Measurements from ENCODE around the gene STAP2.
"Not testable (repeated sequence)": the region's sequence is repeated elsewhere in the genome, so short reads cannot be mapped to it uniquely, and the experiment has no call there.

STAP2 gene

GRCh38 chr19:4357095-4357797 lies 18.6 kb upstream of the STAP2 start:
- DNase-seq = no peak

DNA sequence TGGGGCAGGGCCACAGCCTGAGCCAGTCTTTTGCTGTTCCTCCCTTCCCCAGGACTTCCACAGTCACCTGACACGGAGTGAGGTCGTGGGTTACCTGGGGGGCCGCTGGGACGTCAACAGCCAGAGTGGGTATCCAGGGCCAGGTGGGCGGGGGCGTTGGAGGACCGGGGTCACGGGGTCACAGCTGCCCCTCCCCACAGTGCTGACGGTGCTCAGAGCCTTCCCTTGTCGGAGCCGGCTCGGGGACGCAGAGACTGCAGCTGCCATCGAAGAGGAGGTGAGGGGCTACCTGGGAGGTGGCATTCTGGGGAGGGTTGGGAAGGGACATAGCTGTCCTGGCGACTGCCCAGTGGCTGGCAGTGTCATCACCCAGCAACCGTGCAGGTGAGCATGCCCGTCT lies 16.3 kb upstream of the STAP2 start:
- no peak for DNase-seq

GRCh38 chr19:4354282-4354681 lies 15.7 kb upstream of the STAP2 start:
- DNase-seq = no peak

DNA sequence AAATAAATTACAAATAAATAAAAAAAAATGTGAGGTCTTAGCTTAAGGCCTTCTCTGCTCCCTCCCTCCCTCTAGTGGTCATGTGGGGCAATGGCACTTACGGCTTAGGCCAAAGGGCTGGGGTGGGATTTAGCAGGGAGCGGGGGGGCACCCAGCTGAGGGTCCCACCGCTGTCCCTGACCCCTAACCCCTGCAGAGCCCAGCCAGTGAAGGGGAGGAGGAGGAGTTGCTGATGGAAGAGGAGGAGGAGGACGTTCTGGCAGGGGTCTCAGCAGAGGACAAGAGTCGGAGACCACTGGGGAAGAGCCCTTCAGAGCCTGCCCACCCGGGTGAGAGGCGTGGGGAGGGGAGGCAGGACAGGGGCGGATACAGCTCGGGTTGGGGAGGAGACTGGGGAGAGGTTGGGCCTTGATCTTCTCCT lies 14.1 kb upstream of the STAP2 start:
- peak; percentile 10 for DNase-seq

- no peak for DNase-seq
These were observed 12.1 kb upstream of the STAP2 start for GRCh38 chr19:4350726-4351125.

GRCh38 chr19:4350111-4350510 lies 11.5 kb upstream of the STAP2 start:
- DNase-seq = no peak

DNA sequence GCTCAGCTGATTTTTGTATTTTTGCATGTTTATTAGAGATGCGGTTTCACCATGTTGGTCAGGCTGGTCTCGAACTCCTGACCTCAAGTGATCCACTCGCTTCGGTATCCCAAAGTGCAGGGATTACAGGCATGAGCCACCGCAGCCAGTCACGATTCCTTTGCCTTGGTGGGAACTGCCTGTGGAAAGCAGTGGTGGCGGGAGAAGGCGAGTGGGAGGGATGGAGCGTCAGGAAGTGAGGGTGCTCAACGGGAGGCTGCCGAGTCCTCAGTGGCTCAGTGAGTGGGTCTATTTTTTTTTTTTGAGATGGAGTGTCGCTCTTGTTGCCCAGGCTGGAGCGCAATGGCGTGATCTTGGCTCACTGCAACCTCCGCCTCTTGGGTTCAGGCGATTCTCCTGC lies 10.6 kb upstream of the STAP2 start:
- DNase-seq = not testable (repeated sequence)

GRCh38 chr19:4347521-4347920 lies 8.9 kb upstream of the STAP2 start:
- DNase-seq = no peak

GRCh38 chr19:4346020-4346383 lies 7.4 kb upstream of the STAP2 start:
- no peak for DNase-seq

GRCh38 chr19:4345342-4346019 lies 6.9 kb upstream of the STAP2 start:
- no peak for DNase-seq

DNA sequence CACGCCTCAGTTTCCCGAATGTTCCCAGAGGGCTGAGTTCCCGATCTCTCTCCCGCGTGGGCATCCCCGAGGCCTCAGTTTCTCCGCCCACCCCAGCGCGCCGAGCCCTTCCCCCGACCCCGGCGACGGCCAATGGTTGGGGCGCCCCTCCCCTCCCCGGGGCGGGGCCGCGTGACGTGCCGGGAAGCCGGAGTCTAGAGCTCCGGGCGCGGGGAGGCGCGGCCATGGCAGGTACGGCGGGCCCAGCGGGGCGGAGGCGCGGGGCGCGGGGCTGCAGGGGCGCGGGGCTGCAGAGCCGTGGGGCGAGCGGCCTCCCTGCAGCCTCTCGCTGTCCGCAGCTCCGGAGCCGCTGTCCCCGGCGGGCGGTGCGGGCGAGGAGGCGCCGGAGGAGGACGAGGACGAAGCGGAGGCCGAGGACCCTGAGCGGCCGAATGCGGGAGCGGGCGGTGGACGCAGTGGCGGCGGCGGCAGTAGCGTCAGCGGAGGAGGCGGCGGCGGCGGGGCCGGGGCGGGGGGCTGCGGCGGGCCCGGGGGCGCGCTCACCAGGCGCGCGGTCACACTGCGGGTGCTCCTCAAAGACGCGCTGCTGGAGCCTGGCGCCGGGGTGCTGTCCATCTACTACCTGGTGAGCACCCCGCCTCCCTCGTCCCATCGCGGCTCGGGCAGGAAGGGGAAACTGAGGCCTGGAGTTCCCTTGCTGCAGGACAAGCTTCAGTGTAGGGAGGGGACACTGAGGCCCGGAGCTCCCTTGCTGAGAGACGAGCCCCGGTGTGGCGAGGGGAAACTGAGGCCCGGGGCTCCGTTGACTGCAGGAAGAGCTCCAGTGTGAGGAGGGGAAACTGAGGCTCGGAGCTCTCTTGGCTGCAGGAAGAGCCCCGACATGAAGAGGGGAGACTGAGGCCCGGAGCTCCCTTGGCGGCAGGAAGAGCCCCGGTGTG lies 5.0 kb upstream of the STAP2 start, which contains the start of gene MPND:
TSS of gene MPND (plus strand) at position 193 of the 938 bp plus-strand sequence. CDS start at position 225, 32 bp downstream.
- DNase-seq = peak; percentile 79

GRCh38 chr19:4342615-4343369 lies 4.2 kb upstream of the STAP2 start:
- peak; percentile 99 for DNase-seq

DNA sequence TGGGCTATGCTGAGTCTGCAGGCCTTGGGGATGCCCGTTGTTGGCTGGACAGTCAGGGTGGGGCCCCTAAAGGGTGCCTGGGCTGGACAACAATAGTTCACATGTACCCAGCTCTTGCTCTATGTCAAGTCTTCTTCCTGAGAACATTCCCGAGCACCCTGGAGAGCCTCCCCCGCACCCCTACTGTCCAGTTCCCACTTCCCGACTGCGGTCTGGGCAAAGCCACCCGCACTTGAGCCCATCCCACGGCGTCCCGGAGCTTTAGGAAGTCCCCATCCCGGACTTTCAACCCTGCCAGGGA lies 3.6 kb upstream of the STAP2 start:
- DNase-seq = no peak

- no peak for DNase-seq
These were observed 654 bp downstream of the STAP2 start for GRCh38 chr19:4337906-4338440.

GRCh38 chr19:4334929-4335570 lies 3.6 kb downstream of the STAP2 start:
- DNase-seq = no peak

- DNase-seq = no peak
These were observed 8.8 kb downstream of the STAP2 start for GRCh38 chr19:4329858-4330257.

GRCh38 chr19:4328991-4329681 lies 9.5 kb downstream of the STAP2 start:
- not testable (repeated sequence) for DNase-seq

- DNase-seq = no peak
These were observed 10.2 kb downstream of the STAP2 start for GRCh38 chr19:4328243-4328990.

GRCh38 chr19:4327877-4328242 lies 10.8 kb downstream of the STAP2 start:
- no peak for DNase-seq

- DNase-seq = no peak
These were observed 11.3 kb downstream of the STAP2 start for GRCh38 chr19:4327252-4327876.
